ENCODE data around the gene ENTHD1. TPM values are rescaled to one million over a fixed set of nuclear protein-coding genes. Genes with fewer than 3 reads are reported as not detected.
A peak's percentile ranks its signal among the peaks of the same experiment; 100 is the strongest.
"Not testable (repeated sequence)": the region's sequence is repeated elsewhere in the genome, so short reads cannot be mapped to it uniquely, and the experiment has no call there.

The ENTHD1 gene
- total RNA-seq, 1 donor from 2014 or later: 0.11 TPM

- H3K4me3 Mint-ChIP-seq (ENCODE audit: low read depth): no peak overlapping the region
- H3K9me3 Mint-ChIP-seq: no peaks in the 10 kb centered on the region
- intact Hi-C loops (cut with micrococcal nuclease): no loop called here
- no peaks in the 10 kb centered on the region for H3K36me3 Mint-ChIP-seq (ENCODE audit: low read depth)
- DNase-seq (ENCODE audit: low spot score): no peak
- no peaks in the 10 kb centered on the region for H3K4me1 Mint-ChIP-seq (ENCODE audit: low read depth)
- peaks cover 28% of the 10 kb centered on the region for H3K27me3 Mint-ChIP-seq (ENCODE audit: low read depth)
- H3K27ac Mint-ChIP-seq: no peak overlapping the region
Observed at GRCh38 chr22:39851606-39852315, 41.8 kb downstream of the ENTHD1 start.

- H3K36me3 Mint-ChIP-seq (ENCODE audit: low read depth): no peaks in the 10 kb centered on the region
- H3K27ac Mint-ChIP-seq: no peak overlapping the region
- H3K4me1 Mint-ChIP-seq (ENCODE audit: low read depth): peaks cover 11% of the 10 kb centered on the region
- H3K9me3 Mint-ChIP-seq: peaks cover 12% of the 10 kb centered on the region
- H3K4me3 Mint-ChIP-seq (ENCODE audit: low read depth): no peak overlapping the region
- peaks cover 33% of the 10 kb centered on the region for H3K27me3 Mint-ChIP-seq (ENCODE audit: low read depth)
- DNase-seq (ENCODE audit: low spot score): no peak
- intact Hi-C loops (cut with micrococcal nuclease): no loop called here
Observed at GRCh38 chr22:39847477-39847876, 46.1 kb downstream of the ENTHD1 start.

- H3K4me3 Mint-ChIP-seq (ENCODE audit: low read depth); DNase-seq (ENCODE audit: low spot score); H3K27ac Mint-ChIP-seq; intact Hi-C loops (cut with micrococcal nuclease); H3K36me3 Mint-ChIP-seq (ENCODE audit: low read depth): not testable (repeated sequence)
- peaks cover 12% of the 10 kb centered on the region for H3K9me3 Mint-ChIP-seq
- peaks cover 11% of the 10 kb centered on the region for H3K4me1 Mint-ChIP-seq (ENCODE audit: low read depth)
- peaks cover 33% of the 10 kb centered on the region for H3K27me3 Mint-ChIP-seq (ENCODE audit: low read depth)
Observed at GRCh38 chr22:39846539-39846938, 47.0 kb downstream of the ENTHD1 start.

- peaks cover 11% of the 10 kb centered on the region for H3K4me1 Mint-ChIP-seq (ENCODE audit: low read depth)
- peaks cover 26% of the 10 kb centered on the region for H3K27me3 Mint-ChIP-seq (ENCODE audit: low read depth)
- H3K36me3 Mint-ChIP-seq (ENCODE audit: low read depth): peaks cover 3% of the 10 kb centered on the region
- DNase-seq (ENCODE audit: low spot score): no peak
- intact Hi-C loops (cut with micrococcal nuclease): no loop called here
- H3K27ac Mint-ChIP-seq: no peak overlapping the region
- H3K4me3 Mint-ChIP-seq (ENCODE audit: low read depth): no peak overlapping the region
- peaks cover 12% of the 10 kb centered on the region for H3K9me3 Mint-ChIP-seq
Observed at GRCh38 chr22:39845529-39845928, 48.0 kb downstream of the ENTHD1 start.

GRCh38 chr22:39839917-39840510 lies 53.5 kb downstream of the ENTHD1 start:
- intact Hi-C loops (cut with micrococcal nuclease): loop anchor here (1.0 to 5.0 kb wide), 5 partner anchors 15 to 93 kb away; partner anchors contain the start of gene GRAP2
- H3K27ac Mint-ChIP-seq: peak overlapping the region; percentile 59

GRCh38 chr22:39839204-39839603 lies 54.4 kb downstream of the ENTHD1 start:
- peaks cover 3% of the 10 kb centered on the region for H3K36me3 Mint-ChIP-seq (ENCODE audit: low read depth)
- H3K27me3 Mint-ChIP-seq (ENCODE audit: low read depth): peaks cover 32% of the 10 kb centered on the region
- H3K4me1 Mint-ChIP-seq (ENCODE audit: low read depth): peaks cover 22% of the 10 kb centered on the region
- peak overlapping the region; percentile 59 for H3K27ac Mint-ChIP-seq
- peaks cover 5% of the 10 kb centered on the region for H3K9me3 Mint-ChIP-seq
- H3K4me3 Mint-ChIP-seq (ENCODE audit: low read depth): no peak overlapping the region
- no peak for DNase-seq (ENCODE audit: low spot score)
- intact Hi-C loops (cut with micrococcal nuclease): no loop called here

More at GRCh38 chr22:39839917-39840510, 53.5 kb downstream of the ENTHD1 start:
- peaks cover 26% of the 10 kb centered on the region for H3K27me3 Mint-ChIP-seq (ENCODE audit: low read depth)
- H3K9me3 Mint-ChIP-seq: peaks cover 5% of the 10 kb centered on the region
- peaks cover 3% of the 10 kb centered on the region for H3K36me3 Mint-ChIP-seq (ENCODE audit: low read depth)
- H3K4me3 Mint-ChIP-seq (ENCODE audit: low read depth): peak overlapping the region; percentile 6
- peak; percentile 47 for DNase-seq (ENCODE audit: low spot score)
- peaks cover 22% of the 10 kb centered on the region for H3K4me1 Mint-ChIP-seq (ENCODE audit: low read depth)

- Mint-ChIP-seq H3K27ac (no peak overlapping the region), H3K4me1 (ENCODE audit: low read depth) (peaks cover 12% of the 10 kb centered on the region), H3K4me3 (ENCODE audit: low read depth) (no peak overlapping the region), H3K36me3 (ENCODE audit: low read depth) (no peaks in the 10 kb centered on the region), H3K27me3 (ENCODE audit: low read depth) (peaks cover 60% of the 10 kb centered on the region), H3K9me3 (no peaks in the 10 kb centered on the region)
- intact Hi-C loops (cut with micrococcal nuclease): no loop called here
- no peak for DNase-seq (ENCODE audit: low spot score)
Observed at GRCh38 chr22:39833610-39834009, 60.0 kb downstream of the ENTHD1 start.

GRCh38 chr22:39833093-39833492 lies 60.5 kb downstream of the ENTHD1 start:
- intact Hi-C loops (cut with micrococcal nuclease): no loop called here
- Mint-ChIP-seq H3K4me3 (ENCODE audit: low read depth) (no peak overlapping the region), H3K27me3 (ENCODE audit: low read depth) (peaks cover 63% of the 10 kb centered on the region), H3K9me3 (no peaks in the 10 kb centered on the region), H3K4me1 (ENCODE audit: low read depth) (peaks cover 13% of the 10 kb centered on the region), H3K36me3 (ENCODE audit: low read depth) (no peaks in the 10 kb centered on the region), H3K27ac (no peak overlapping the region)
- no peak for DNase-seq (ENCODE audit: low spot score)

- Mint-ChIP-seq H3K27me3 (ENCODE audit: low read depth) (peaks cover 65% of the 10 kb centered on the region), H3K4me1 (ENCODE audit: low read depth) (peaks cover 13% of the 10 kb centered on the region), H3K27ac (no peak overlapping the region), H3K4me3 (ENCODE audit: low read depth) (no peak overlapping the region), H3K9me3 (no peaks in the 10 kb centered on the region), H3K36me3 (ENCODE audit: low read depth) (no peaks in the 10 kb centered on the region)
- DNase-seq (ENCODE audit: low spot score): no peak
- intact Hi-C loops (cut with micrococcal nuclease): no loop called here
Observed at GRCh38 chr22:39832627-39833074, 60.9 kb downstream of the ENTHD1 start.

GRCh38 chr22:39825661-39826102 lies 67.9 kb downstream of the ENTHD1 start:
- H3K9me3 Mint-ChIP-seq: no peaks in the 10 kb centered on the region
- H3K27ac Mint-ChIP-seq: no peak overlapping the region
- no peak for DNase-seq (ENCODE audit: low spot score)
- intact Hi-C loops (cut with micrococcal nuclease): loop anchor here (1.0 to 10.0 kb wide), 3 partner anchors 15 to 81 kb away; partner anchors contain the start of gene GRAP2
- H3K36me3 Mint-ChIP-seq (ENCODE audit: low read depth): no peaks in the 10 kb centered on the region
- no peak overlapping the region for H3K4me3 Mint-ChIP-seq (ENCODE audit: low read depth)
- peaks cover 20% of the 10 kb centered on the region for H3K4me1 Mint-ChIP-seq (ENCODE audit: low read depth)
- peaks cover 43% of the 10 kb centered on the region for H3K27me3 Mint-ChIP-seq (ENCODE audit: low read depth)

GRCh38 chr22:39821008-39821407 lies 72.6 kb downstream of the ENTHD1 start:
- Mint-ChIP-seq H3K36me3 (ENCODE audit: low read depth) (no peaks in the 10 kb centered on the region), H3K4me1 (ENCODE audit: low read depth) (peaks cover 13% of the 10 kb centered on the region), H3K27ac (no peak overlapping the region), H3K27me3 (ENCODE audit: low read depth) (peaks cover 52% of the 10 kb centered on the region), H3K4me3 (ENCODE audit: low read depth) (no peak overlapping the region), H3K9me3 (no peaks in the 10 kb centered on the region)
- DNase-seq (ENCODE audit: low spot score): no peak
- intact Hi-C loops (cut with micrococcal nuclease): loop anchor here (10.0 kb wide), 1 partner anchor 76 kb away; no protein-coding TSS in a partner anchor

- H3K4me3 Mint-ChIP-seq (ENCODE audit: low read depth): no peak overlapping the region
Observed at GRCh38 chr22:39820256-39820655, 73.3 kb downstream of the ENTHD1 start.

GRCh38 chr22:39819429-39819828 lies 74.1 kb downstream of the ENTHD1 start:
- peaks cover 4% of the 10 kb centered on the region for H3K4me1 Mint-ChIP-seq (ENCODE audit: low read depth)
- H3K9me3 Mint-ChIP-seq: no peaks in the 10 kb centered on the region
- H3K27me3 Mint-ChIP-seq (ENCODE audit: low read depth): peaks cover 56% of the 10 kb centered on the region
- H3K27ac Mint-ChIP-seq: no peak overlapping the region
- no peaks in the 10 kb centered on the region for H3K36me3 Mint-ChIP-seq (ENCODE audit: low read depth)
- no peak overlapping the region for H3K4me3 Mint-ChIP-seq (ENCODE audit: low read depth)
- DNase-seq (ENCODE audit: low spot score): no peak
- intact Hi-C loops (cut with micrococcal nuclease): no loop called here

More at GRCh38 chr22:39820256-39820655, 73.3 kb downstream of the ENTHD1 start:
- intact Hi-C loops (cut with micrococcal nuclease): loop anchor here (10.0 kb wide), 1 partner anchor 75 kb away; no protein-coding TSS in a partner anchor
- Mint-ChIP-seq H3K36me3 (ENCODE audit: low read depth) (no peaks in the 10 kb centered on the region), H3K27me3 (ENCODE audit: low read depth) (peaks cover 58% of the 10 kb centered on the region), H3K27ac (no peak overlapping the region), H3K9me3 (no peaks in the 10 kb centered on the region), H3K4me1 (ENCODE audit: low read depth) (peaks cover 5% of the 10 kb centered on the region)
- no peak for DNase-seq (ENCODE audit: low spot score)

All from activated T-helper 2 cell treated with anti-CD3 and anti-CD28 coated beads, Interferon-gamma antibody, Interleukin-2, Interleukin-4, amounts not matched to agents 10 μg/mL and 5 μg/mL and 100 μg/mL, durations not matched to agents 14 hours and 24 hours and 36 hours (primary cell).